ENCODE data around the gene ERBB4. TPM values are rescaled to one million over a fixed set of nuclear protein-coding genes. Genes with fewer than 3 reads are reported as not detected.

Gene ERBB4
- total RNA-seq, 5 donors from 2014 or later (not counting 1 experiment from before 2014, with no cell fraction given) = 0.03 to 0.06 TPM; not detected in 3

DNA sequence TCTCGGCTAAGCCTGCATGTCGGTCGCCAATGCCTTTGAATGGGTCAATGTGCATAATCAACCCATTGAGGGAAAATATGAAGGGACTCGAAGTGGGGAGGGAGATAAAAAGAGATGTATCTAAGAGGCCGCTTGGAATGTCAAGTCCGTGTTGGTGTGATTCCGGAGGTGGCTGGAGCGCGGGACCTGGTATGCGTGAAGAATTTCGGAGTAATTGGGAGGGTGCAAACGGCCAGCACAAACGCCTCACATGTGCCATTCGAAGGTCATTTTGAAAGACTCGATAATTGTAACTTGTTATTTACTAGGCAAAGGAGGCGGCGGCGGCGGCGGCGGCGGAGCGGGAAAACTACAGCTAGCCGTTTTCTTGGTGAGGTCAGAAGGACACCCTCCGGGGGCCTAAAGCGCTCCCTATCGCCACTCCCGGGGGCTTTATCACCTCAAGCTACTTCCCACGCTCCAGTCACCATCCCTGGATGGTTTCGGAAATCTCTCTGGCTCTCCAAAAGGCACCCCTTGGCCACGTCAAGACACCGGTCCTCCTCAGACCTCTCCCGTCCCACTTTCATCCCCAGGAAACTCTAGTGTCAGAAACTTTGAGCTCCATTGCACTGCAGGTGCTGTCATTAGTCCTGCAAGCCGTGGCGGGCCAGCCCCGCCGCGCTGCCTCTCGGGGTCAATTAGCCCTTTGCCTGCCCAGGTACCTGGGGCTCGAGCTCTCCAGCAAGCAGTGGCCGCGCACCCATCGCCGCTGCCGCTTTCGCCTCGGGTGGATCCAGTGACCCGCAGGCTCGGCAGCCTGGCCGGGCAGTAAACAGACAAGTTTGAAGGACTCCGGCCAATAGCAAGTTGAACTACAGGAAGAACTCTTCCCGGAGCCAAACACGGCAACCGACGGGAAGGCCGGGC lies 1.5 kb downstream of the ERBB4 start:
- no peak for DNase-seq
- no peaks in the 10 kb centered on the region for H3K36me3 ChIP-seq (ENCODE audit: control insufficient read depth in 2 of 2, extremely low read depth in 1 of 2, insufficient read depth in 1 of 2, low read length in 1 of 2)
- no peaks in the 10 kb centered on the region for H3K9me3 ChIP-seq
- Mint-ChIP-seq H3K9me3 (no peaks in the 10 kb centered on the region), H3K4me1 (peaks cover 7 to 21% (median 15%) of the 10 kb centered on the region in 3 donors), H3K27ac (no peak overlapping the region), H3K27me3 (peaks cover 47 to 54% of the 10 kb centered on the region in 2 donors), H3K4me3 (peak overlapping the region in 2 of 3 donors; percentile 36 to 41), H3K36me3 (no peaks in the 10 kb centered on the region)
- peaks cover 10 to 34% of the 10 kb centered on the region in 2 experiments for H3K27me3 ChIP-seq (replicated peaks in 1 of 2; ENCODE audit: control insufficient read depth in 2 of 2, extremely low read depth in 1 of 2, insufficient read depth in 2 of 2, low read length in 1 of 2)
- peaks cover 0 to 8% of the 10 kb centered on the region in 2 experiments for H3K4me1 ChIP-seq (ENCODE audit: control insufficient read depth in 1 of 2, extremely low read depth in 1 of 2, insufficient read depth in 2 of 2, low read length in 2 of 2)
- POLR2A ChIA-PET = no interaction called here
- no peak for ATAC-seq (replicated peaks in 1 of 4)
- CTCF ChIA-PET = no interaction called here
- H3K4me3 ChIP-seq (ENCODE audit: control insufficient read depth in 1 of 2, extremely low read depth in 1 of 2, low read length in 1 of 2) = no peak overlapping the region
- H3K27ac ChIP-seq (ENCODE audit: low read length) = no peak overlapping the region
- WGBS (ENCODE audit: insufficient coverage) = 7% methylated on average over 50 of the region's 56 CpGs

GRCh38 chr2:212535996-212536816 lies 2.4 kb downstream of the ERBB4 start:
- Mint-ChIP-seq H3K4me1 (peaks cover 7 to 21% (median 15%) of the 10 kb centered on the region in 3 donors), H3K27ac (no peak overlapping the region), H3K27me3 (peaks cover 41 to 54% of the 10 kb centered on the region in 2 donors), H3K9me3 (no peaks in the 10 kb centered on the region), H3K36me3 (no peaks in the 10 kb centered on the region), H3K4me3 (peak overlapping the region in 1 of 3 donors; percentile 41)
- Histone ChIP-seq H3K4me1 (ENCODE audit: control insufficient read depth in 1 of 2, extremely low read depth in 1 of 2, insufficient read depth in 2 of 2, low read length in 2 of 2) (peaks cover 0 to 8% of the 10 kb centered on the region in 2 experiments), H3K27ac (ENCODE audit: low read length) (no peak overlapping the region), H3K9me3 (no peaks in the 10 kb centered on the region), H3K27me3 (replicated peaks in 1 of 2; ENCODE audit: control insufficient read depth in 2 of 2, extremely low read depth in 1 of 2, insufficient read depth in 2 of 2, low read length in 1 of 2) (peaks cover 15 to 34% of the 10 kb centered on the region in 2 experiments), H3K36me3 (ENCODE audit: control insufficient read depth in 2 of 2, extremely low read depth in 1 of 2, insufficient read depth in 1 of 2, low read length in 1 of 2) (no peaks in the 10 kb centered on the region), H3K4me3 (ENCODE audit: control insufficient read depth in 1 of 2, extremely low read depth in 1 of 2, low read length in 1 of 2) (no peak overlapping the region)
- CTCF ChIA-PET = no interaction called here
- 6% methylated on average over 29 of the region's 34 CpGs for WGBS (ENCODE audit: insufficient coverage)
- POLR2A ChIA-PET = no interaction called here
- ATAC-seq (replicated peaks in 1 of 4) (no peak), DNase-seq (no peak)

- H3K4me3 ChIP-seq (ENCODE audit: control insufficient read depth in 1 of 2, extremely low read depth in 1 of 2, low read length in 1 of 2) = no peak overlapping the region
- H3K4me3 Mint-ChIP-seq = no peak overlapping the region
- H3K4me1 ChIP-seq (ENCODE audit: control insufficient read depth in 1 of 2, extremely low read depth in 1 of 2, insufficient read depth in 2 of 2, low read length in 2 of 2) = peaks cover 0 to 8% of the 10 kb centered on the region in 2 experiments
- no peak for ATAC-seq (replicated peaks in 1 of 4)
- CTCF ChIA-PET = no interaction called here
- H3K27ac Mint-ChIP-seq = no peak overlapping the region
- no peaks in the 10 kb centered on the region for H3K9me3 Mint-ChIP-seq
- no peaks in the 10 kb centered on the region for H3K36me3 ChIP-seq (ENCODE audit: control insufficient read depth in 2 of 2, extremely low read depth in 1 of 2, insufficient read depth in 1 of 2, low read length in 1 of 2)
- peaks cover 28 to 38% of the 10 kb centered on the region in 2 donors for H3K27me3 Mint-ChIP-seq
- no CpG with 5 or more reads among the region's 2 CpGs for WGBS (ENCODE audit: insufficient coverage)
- H3K9me3 ChIP-seq = no peaks in the 10 kb centered on the region
- POLR2A ChIA-PET = no interaction called here
- H3K36me3 Mint-ChIP-seq = no peaks in the 10 kb centered on the region
- peaks cover 5 to 18% (median 15%) of the 10 kb centered on the region in 3 donors for H3K4me1 Mint-ChIP-seq
- no peak overlapping the region for H3K27ac ChIP-seq (ENCODE audit: low read length)
- DNase-seq = no peak
- peaks cover 16 to 33% of the 10 kb centered on the region in 2 experiments for H3K27me3 ChIP-seq (replicated peaks in 1 of 2; ENCODE audit: control insufficient read depth in 2 of 2, extremely low read depth in 1 of 2, insufficient read depth in 2 of 2, low read length in 1 of 2)
These were observed 4.3 kb downstream of the ERBB4 start for GRCh38 chr2:212534336-212534735.

DNA sequence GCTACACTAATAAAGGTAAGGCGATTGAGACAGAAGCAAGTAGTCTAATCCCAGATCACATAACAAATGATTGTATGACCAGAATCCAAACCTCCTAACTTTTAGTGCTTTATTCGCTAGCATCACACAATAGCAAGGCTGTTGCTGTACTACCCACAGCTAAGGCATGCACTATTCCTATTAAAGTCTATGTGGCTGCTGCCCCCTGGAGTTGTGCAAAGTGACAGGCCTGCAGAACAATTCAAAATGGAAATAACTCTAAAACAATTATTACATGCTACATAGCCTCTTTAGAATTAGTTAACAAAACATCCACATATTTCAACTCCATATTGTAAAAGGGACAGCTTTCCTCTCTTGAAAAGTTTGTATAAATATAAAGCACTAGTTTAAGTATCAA lies 6.0 kb downstream of the ERBB4 start:
- Histone ChIP-seq H3K27ac (ENCODE audit: low read length) (no peak overlapping the region), H3K27me3 (replicated peaks in 1 of 2; ENCODE audit: control insufficient read depth in 2 of 2, extremely low read depth in 1 of 2, insufficient read depth in 2 of 2, low read length in 1 of 2) (peaks cover 16 to 18% of the 10 kb centered on the region in 2 experiments), H3K4me3 (ENCODE audit: control insufficient read depth in 1 of 2, extremely low read depth in 1 of 2, low read length in 1 of 2) (no peak overlapping the region), H3K36me3 (ENCODE audit: control insufficient read depth in 2 of 2, extremely low read depth in 1 of 2, insufficient read depth in 1 of 2, low read length in 1 of 2) (no peaks in the 10 kb centered on the region), H3K4me1 (ENCODE audit: control insufficient read depth in 1 of 2, extremely low read depth in 1 of 2, insufficient read depth in 2 of 2, low read length in 2 of 2) (no peaks in the 10 kb centered on the region), H3K9me3 (no peaks in the 10 kb centered on the region)
- Mint-ChIP-seq H3K36me3 (no peaks in the 10 kb centered on the region), H3K4me3 (no peak overlapping the region), H3K27ac (no peak overlapping the region), H3K9me3 (no peaks in the 10 kb centered on the region), H3K4me1 (peaks cover 5 to 15% (median 11%) of the 10 kb centered on the region in 3 donors), H3K27me3 (peaks cover 28% of the 10 kb centered on the region in 2 donors)
- WGBS (ENCODE audit: insufficient coverage) = no CpG with 5 or more reads among the region's 2 CpGs
- ChIA-PET CTCF (no interaction called here), POLR2A (no interaction called here)
- no peak for DNase-seq
- ATAC-seq (replicated peaks in 1 of 4) = no peak

GRCh38 chr2:212532087-212532486 lies 6.5 kb downstream of the ERBB4 start:
- Histone ChIP-seq H3K36me3 (ENCODE audit: control insufficient read depth in 2 of 2, extremely low read depth in 1 of 2, insufficient read depth in 1 of 2, low read length in 1 of 2) (no peaks in the 10 kb centered on the region), H3K4me3 (ENCODE audit: control insufficient read depth in 1 of 2, extremely low read depth in 1 of 2, low read length in 1 of 2) (no peak overlapping the region), H3K27ac (ENCODE audit: low read length) (no peak overlapping the region), H3K9me3 (no peaks in the 10 kb centered on the region), H3K4me1 (ENCODE audit: control insufficient read depth in 1 of 2, extremely low read depth in 1 of 2, insufficient read depth in 2 of 2, low read length in 2 of 2) (no peaks in the 10 kb centered on the region), H3K27me3 (replicated peaks in 1 of 2; ENCODE audit: control insufficient read depth in 2 of 2, extremely low read depth in 1 of 2, insufficient read depth in 2 of 2, low read length in 1 of 2) (peaks cover 11 to 18% of the 10 kb centered on the region in 2 experiments)
- no peak overlapping the region for H3K27ac Mint-ChIP-seq
- DNase-seq (no peak), ATAC-seq (replicated peaks in 1 of 4) (no peak)
- ChIA-PET CTCF (no interaction called here), POLR2A (no interaction called here)
- no peaks in the 10 kb centered on the region for H3K36me3 Mint-ChIP-seq
- no peak overlapping the region for H3K4me3 Mint-ChIP-seq
- WGBS (ENCODE audit: insufficient coverage) = no CpG with 5 or more reads among the region's 3 CpGs
- H3K27me3 Mint-ChIP-seq = peaks cover 23 to 28% of the 10 kb centered on the region in 2 donors
- H3K9me3 Mint-ChIP-seq = no peaks in the 10 kb centered on the region
- peaks cover 5 to 11% (median 7%) of the 10 kb centered on the region in 3 donors for H3K4me1 Mint-ChIP-seq

GRCh38 chr2:212531499-212531898 lies 7.1 kb downstream of the ERBB4 start:
- DNase-seq = no peak
- Mint-ChIP-seq H3K27ac (no peak overlapping the region), H3K4me1 (peaks cover 2 to 5% (median 3%) of the 10 kb centered on the region in 3 donors), H3K27me3 (peaks cover 17 to 23% of the 10 kb centered on the region in 2 donors), H3K4me3 (no peak overlapping the region), H3K36me3 (no peaks in the 10 kb centered on the region), H3K9me3 (no peaks in the 10 kb centered on the region)
- Histone ChIP-seq H3K9me3 (no peaks in the 10 kb centered on the region), H3K27ac (ENCODE audit: low read length) (no peak overlapping the region), H3K4me1 (ENCODE audit: control insufficient read depth in 1 of 2, extremely low read depth in 1 of 2, insufficient read depth in 2 of 2, low read length in 2 of 2) (no peaks in the 10 kb centered on the region), H3K36me3 (ENCODE audit: control insufficient read depth in 2 of 2, extremely low read depth in 1 of 2, insufficient read depth in 1 of 2, low read length in 1 of 2) (no peaks in the 10 kb centered on the region), H3K4me3 (ENCODE audit: control insufficient read depth in 1 of 2, extremely low read depth in 1 of 2, low read length in 1 of 2) (no peak overlapping the region), H3K27me3 (replicated peaks in 1 of 2; ENCODE audit: control insufficient read depth in 2 of 2, extremely low read depth in 1 of 2, insufficient read depth in 2 of 2, low read length in 1 of 2) (peaks cover 6 to 15% of the 10 kb centered on the region in 2 experiments)
- ChIA-PET POLR2A (no interaction called here), CTCF (no interaction called here)
- no CpG with 5 or more reads among the region's 1 CpG for WGBS (ENCODE audit: insufficient coverage)
- no peak for ATAC-seq (replicated peaks in 1 of 4)

All from T-cell (primary cell).